GM20431 (cell line): ENCODE data around the gene TUBA4B.
"Not testable (repeated sequence)": the region's sequence is repeated elsewhere in the genome, so short reads cannot be mapped to it uniquely, and the experiment has no call there.

Experiments
- in situ Hi-C: fragments of 300-500 bp; cut with MseI, MboI; formaldehyde crosslinking; loops from one replicate; pipeline ENCODE4 v1.15.0; 2020; ENCODE audit warnings: low sequenced_read_pairs; ENCODE audit not compliant: unreplicated experiment

Gene TUBA4B

GRCh38 chr2:219246559-219246958, 6.5 kb upstream of the TUBA4B start:
- in situ Hi-C loops, result no loop called here

DNA sequence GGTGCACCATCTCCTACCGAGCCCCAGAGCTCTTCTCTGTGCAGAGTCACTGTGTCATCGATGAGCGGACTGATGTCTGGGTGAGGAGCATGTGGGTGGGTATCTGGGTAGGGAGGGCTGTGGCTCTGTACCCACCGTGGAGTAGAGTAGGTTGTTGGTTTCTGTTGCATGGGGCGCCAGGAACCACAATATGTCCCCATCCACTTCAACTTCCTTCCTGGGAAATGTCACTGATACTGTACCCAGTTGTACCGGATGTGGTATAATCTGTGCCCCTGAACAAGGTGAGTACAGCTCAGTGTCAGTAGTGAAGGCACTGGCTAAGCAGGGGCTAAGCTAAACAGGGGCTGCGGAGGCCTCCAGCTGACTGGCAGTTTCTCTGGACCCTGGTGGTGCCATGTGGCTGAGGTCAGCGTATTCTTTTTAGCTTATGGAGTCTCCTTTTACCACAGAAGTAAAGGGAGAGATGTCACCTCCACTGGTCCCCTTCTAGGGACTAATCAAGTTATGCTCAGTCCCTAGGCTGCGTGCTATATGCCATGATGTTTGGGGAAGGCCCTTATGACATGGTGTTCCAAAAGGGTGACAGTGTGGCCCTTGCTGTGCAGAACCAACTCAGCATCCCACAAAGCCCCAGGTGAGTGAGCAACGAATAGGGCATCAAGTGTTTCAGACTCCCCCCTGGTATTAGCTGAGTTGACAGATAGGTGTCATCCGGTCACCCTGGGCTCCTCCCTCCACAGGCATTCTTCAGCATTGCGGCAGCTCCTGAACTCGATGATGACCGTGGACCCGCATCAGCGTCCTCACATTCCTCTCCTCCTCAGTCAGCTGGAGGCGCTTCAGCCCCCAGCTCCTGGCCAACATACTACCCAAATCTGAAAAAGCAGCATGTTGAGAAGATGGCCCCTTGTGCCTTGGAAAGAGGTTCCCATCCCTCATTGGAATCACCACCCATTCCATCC, 5.1 kb upstream of the TUBA4B start:
- in situ Hi-C loops, result no loop called here

GRCh38 chr2:219248845-219249202, 4.2 kb upstream of the TUBA4B start:
- in situ Hi-C loops, result no loop called here

DNA sequence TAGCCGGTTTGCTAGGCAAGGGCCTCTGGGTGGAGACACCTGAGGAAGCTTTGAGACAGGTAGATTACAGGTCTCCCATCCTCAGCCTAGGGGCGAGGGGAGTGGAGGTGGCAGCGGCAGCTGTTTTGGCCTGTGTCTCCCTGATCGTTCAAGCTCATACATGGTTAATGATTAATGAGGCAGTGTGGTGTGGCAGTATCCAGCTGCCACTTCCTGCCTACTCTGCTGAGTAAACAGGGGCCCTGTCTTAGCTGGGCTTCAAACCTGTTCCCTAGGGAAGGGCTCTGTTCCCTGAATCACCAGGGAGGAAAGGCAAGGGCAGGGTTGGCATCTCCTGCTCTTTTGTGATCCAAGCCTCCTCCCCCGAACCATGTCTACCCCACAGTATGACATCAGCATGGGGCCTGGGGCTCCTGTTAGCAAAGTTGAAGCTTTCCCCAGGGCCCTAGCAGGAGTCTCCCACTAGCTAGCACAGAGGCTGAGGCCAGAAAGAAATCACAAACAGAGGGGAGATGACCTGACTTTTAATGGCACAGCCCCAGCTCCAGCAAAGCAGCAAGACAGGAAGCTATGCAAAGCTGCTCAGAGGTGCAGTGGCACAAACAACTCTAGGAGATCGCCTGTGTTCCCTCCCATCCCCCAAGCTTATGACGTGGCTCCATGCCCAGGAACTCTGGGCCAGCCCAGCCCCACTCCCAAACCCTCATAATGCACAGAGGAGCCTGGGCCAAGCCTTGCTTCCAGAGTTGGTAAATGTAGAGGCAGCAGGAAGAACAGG, 3.7 kb upstream of the TUBA4B start:
- in situ Hi-C loops, result no loop called here

GRCh38 chr2:219250049-219250781, 2.8 kb upstream of the TUBA4B start:
- in situ Hi-C loops, result no loop called here

- in situ Hi-C loops, result no loop called here
These were observed 1.4 kb upstream of the TUBA4B start for GRCh38 chr2:219251656-219252055.

DNA sequence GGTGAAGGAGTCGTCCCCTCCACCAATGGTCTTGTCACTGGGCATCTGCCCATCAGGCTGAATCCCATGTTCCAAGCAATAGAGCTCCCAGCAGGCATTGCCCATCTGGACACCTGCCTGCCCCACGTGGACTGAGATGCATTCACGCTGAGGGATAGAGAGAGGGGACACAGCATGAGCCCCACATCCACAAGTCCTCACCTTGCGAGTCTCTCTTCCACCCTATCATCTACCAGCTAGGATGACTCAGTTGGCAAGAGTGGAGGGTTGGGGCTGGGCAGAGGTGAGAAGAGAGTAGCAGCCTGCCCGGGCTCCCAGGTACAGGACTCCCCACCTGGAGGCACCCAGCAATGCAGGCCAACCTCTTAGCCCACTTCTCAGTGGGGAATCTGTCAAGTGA, 959 bp upstream of the TUBA4B start:
- in situ Hi-C loops, result no loop called here

DNA sequence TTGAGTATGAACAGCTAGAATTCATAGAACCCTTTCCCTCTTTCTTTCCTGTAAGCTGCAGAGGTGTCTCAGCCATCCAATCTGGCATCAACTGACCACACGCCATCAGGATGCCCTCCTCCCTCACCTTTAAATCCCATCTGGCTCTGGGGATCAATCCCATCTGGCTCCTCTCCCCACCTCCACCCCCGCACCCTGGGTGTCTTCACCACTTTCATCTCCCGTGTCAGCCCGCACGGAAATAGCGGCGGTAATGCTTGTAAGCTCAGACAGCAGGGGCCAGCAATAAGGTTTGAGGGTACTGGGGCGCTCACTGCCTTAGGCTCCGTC, 508 bp upstream of the TUBA4B start:
- in situ Hi-C loops, result no loop called here

GRCh38 chr2:219253753-219254589, 928 bp downstream of the TUBA4B start, which contains the start of gene TUBA4A:
Gene TUBA4A (minus strand): TSS chr2:219253918. CDS start chr2:219253858, 60 bp downstream.
- in situ Hi-C loops, result no loop called here

GRCh38 chr2:219254590-219255201, 1.7 kb downstream of the TUBA4B start:
- in situ Hi-C loops, result no loop called here

DNA sequence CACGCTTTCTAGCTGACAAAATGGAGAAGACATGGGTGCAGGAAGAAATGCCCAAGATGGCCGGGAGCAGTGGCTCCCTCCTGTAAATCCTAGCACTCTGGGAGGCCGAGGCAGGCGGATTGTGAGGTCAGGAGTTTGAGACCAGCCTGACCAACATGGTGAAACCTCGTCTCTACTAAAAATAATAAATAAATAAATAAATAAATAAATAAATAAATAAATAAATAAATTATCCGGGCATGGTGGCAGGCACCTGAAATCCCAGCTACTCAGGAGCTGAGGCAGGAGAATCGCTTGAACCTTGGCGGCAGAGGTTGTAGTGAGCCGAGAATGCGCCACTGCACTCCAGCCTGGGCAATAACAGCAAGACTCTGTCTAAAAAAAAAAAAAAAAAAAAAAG, 5.9 kb downstream of the TUBA4B start:
- in situ Hi-C loops, result not testable (repeated sequence)

DNA sequence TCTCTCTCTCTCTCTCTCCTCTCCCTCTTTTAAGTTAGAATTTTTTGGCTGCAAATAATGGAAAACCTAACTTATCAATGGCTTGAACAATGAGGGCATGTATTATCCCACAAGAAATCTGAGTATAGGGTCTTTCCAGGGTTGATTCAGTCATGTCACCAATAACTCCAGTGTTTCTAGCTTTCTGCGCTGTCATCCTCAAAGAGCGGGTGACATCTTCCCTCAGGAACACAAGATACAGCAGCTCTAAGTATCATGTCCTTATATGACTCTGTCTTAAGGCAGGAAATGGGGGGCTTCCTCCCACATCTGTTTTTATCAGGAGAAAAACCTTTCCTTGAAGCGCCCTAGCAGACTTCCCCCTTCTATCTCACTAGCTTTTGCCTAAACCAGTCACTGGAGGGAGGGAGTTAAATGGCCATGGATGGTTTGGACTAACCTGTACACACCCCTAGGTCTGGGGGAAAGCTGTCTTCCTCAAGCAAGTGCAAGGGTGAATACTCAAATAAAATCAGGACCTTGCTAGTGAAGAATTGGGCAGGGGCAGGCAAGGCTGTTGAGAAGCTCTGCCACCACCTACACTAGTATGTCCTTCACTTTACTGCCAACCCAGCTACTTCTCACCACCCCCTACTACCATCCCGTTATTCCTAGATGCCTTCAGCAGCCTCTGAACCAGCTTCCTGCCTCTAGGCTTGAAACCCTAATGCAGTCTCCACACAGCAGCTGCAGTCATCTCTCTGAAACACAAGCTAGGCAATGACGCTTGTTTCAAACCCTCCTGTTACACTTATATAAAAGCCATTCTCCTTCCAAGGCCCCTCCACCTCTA, 8.2 kb downstream of the TUBA4B start:
- in situ Hi-C loops, result no loop called here

- in situ Hi-C loops, result no loop called here
These were observed 13.2 kb downstream of the TUBA4B start for GRCh38 chr2:219266232-219266631.

DNA sequence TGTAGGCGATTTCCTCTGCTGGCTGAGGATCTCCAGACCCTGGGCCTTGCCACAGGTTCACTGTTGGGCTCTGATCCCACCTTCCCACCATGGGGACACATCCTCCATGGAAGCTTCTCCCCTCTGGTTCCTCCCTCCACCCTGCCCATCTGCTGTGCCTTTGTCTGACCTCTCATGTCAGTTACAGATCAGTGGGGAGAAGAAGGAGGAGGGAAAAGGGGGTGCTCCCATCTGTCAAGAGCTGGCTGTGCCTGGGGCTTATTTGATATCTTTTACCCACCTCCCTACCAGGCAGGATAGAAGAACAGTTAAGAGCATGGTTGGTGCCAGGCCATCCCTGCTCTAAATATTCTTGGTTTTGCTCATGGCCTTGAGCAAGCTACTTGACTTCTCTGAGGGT, 13.8 kb downstream of the TUBA4B start:
- in situ Hi-C loops, result no loop called here

GRCh38 chr2:219268294-219268693, 15.3 kb downstream of the TUBA4B start:
- in situ Hi-C loops, result no loop called here

GRCh38 chr2:219269362-219270054, 16.5 kb downstream of the TUBA4B start:
- in situ Hi-C loops, result no loop called here

DNA sequence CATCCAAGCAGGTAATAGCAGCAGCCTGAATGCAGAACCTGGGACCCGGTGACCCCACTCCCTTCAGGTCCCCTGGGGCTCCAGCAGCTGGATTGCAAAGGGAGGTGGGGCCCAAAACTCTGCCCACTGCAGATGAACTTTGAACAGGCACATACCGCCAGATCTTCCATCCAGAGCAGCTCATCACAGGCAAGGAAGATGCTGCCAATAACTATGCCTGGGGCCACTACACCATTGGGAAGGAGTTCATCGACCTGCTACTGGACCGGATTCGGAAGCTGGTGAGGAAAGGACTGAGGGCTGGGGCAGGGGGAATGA, 17.0 kb downstream of the TUBA4B start:
- in situ Hi-C loops, result no loop called here

GRCh38 chr2:219271021-219271420, 18.0 kb downstream of the TUBA4B start:
- in situ Hi-C loops, result no loop called here
